NCI-H2029 (cell line): ENCODE data around the gene KRT4.
"Not testable (repeated sequence)": the region's sequence is repeated elsewhere in the genome, so short reads cannot be mapped to it uniquely, and the experiment has no call there.

Experiments used
- DNase-seq: peaks from one replicate; lab custom pipeline; 2025; lab: John Stamatoyannopoulos, UW

The KRT4 gene

GRCh38 chr12:52807544-52808470 is 6.1 kb downstream of the KRT4 start:
- no peak for DNase-seq

DNA sequence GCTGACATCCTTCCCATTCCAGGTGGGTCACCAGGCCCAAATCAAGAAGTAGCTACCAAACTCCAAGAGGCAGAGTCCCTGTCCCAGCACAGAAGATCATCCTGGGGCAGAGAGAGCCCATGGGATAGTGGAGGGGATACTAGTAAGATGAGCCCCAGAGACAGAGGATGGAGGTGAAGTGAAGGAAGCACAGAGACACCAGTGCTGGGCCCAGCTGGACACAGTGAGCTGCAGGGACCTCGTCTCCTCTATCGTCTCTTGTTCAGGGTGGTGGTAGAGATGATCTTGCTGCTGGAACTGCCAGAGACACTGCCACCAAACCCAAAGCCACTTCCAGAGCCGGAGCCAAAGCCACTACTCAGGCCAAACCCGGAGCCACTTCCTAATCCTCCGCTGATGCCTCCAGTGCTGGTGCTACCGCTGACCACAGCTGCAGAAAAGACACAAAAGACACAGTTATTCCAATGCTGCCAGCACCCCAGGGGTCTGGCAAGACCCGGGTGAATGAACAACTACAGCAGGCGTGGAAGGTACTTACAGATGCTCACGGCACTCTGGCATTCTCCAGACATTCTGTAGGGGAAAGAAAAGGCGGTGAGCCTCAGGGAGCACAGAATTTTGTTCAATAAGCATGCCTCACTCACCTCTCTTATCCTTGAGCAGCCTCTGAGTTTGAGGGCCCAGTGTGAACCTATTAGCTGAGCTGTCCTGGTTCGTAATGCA is 6.9 kb downstream of the KRT4 start:
- no peak for DNase-seq

DNA sequence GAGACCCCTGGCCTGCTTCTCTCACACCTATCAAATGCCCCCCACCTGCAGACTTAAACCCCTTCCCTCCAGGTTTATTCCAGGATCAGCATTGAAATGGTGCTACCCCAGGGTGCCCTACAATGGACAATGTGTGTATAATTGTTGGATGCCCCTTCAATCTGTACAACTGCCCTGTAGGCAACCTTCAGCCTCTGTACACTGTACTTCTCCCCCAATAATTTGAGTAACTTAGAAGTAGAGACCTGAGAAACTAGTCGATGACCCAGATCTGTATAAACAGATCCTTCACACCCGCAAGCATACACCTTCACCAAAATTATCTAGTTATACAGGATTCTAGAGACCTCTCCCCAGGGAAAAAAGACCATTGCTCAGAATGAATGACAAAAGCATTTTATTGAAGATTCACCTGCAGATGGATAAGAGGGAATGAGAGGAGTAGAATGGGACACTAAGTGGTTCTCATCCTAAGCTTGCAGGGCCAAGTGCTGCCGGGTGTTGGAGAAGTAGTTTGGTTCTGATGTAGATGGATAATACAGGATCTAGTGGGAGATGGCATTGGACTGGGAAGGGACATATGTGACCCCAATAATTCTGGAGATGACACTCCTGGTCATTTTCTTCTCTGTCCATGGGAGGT is 7.6 kb downstream of the KRT4 start:
- no peak for DNase-seq

GRCh38 chr12:52805739-52806138 is 8.2 kb downstream of the KRT4 start:
- DNase-seq: no peak

DNA sequence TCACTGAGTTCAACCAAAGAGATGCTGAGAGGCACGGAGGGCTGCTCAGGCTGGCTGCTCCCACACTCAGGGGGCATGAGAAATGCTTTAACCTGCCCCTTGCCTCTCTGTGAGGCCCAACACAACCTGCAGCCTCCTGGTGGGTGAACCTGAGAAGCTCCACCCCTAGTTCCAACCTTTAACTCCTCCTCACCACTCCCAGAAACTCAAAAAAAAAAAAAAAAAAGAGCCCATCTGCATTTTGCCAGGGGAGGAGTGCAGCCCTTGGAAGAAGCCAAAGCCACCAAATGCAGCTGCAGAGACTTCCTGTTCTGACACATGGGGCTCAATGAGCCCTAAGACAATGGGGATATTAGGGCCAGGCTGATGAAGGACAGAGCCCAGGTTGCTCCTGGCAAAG is 8.9 kb downstream of the KRT4 start:
- no peak for DNase-seq

DNA sequence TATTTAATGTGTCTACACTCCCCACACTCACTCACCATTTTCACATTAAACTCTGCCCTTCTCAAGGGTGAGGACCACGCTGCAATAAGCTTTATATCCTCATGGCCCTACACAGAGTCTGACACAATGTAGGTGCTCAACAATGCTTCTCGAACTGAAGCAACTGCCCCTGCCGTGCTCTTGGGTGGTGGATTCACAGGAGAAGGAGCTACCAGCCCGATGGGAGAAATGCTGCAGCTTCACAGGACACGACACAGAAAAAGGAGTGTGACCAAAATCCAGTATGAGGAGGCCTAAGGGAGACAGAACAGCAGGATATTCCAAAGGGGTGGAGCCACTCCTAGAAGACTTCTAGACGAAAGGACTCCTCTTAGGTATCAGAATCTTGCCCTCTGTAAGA is 11.5 kb downstream of the KRT4 start:
- no peak for DNase-seq

- DNase-seq: no peak
These were observed 12.1 kb downstream of the KRT4 start for GRCh38 chr12:52801773-52802172.

- DNase-seq: no peak
These were observed 13.5 kb downstream of the KRT4 start for GRCh38 chr12:52800259-52800917.

- no peak for DNase-seq
These were observed 14.3 kb downstream of the KRT4 start for GRCh38 chr12:52799505-52800211.

GRCh38 chr12:52798671-52799504 is 15.0 kb downstream of the KRT4 start:
- no peak for DNase-seq

- DNase-seq: no peak
These were observed 15.8 kb downstream of the KRT4 start for GRCh38 chr12:52798003-52798670.

- no peak for DNase-seq
These were observed 16.4 kb downstream of the KRT4 start for GRCh38 chr12:52797529-52797894.

- no peak for DNase-seq
These were observed 16.9 kb downstream of the KRT4 start for GRCh38 chr12:52796839-52797528.

DNA sequence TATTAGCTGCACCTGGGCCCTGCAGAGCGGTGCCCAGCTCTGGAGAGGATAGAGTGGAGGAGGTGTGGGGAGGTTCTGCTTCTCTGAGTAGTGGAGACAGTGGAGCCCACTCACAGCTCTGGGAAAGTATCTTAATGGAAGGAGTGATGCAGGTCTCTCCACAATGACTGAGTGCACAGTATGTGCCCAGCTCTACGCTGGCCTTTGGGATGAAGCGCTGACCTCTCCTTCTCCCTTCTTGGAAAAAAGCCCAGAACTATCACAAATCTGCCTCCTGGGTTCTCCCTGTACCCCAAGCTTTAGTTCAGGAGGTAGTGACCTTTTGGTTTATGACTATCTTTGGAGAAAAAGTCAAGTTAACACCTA is 17.5 kb downstream of the KRT4 start:
- no peak for DNase-seq

- DNase-seq: no peak
These were observed 18.1 kb downstream of the KRT4 start, which contains the start of gene KRT3 for GRCh38 chr12:52795694-52796428. KRT3 (minus strand) TSS chr12:52796117; CDS start chr12:52796042, 75 bp downstream.

- DNase-seq: not testable (repeated sequence)
These were observed 18.6 kb downstream of the KRT4 start for GRCh38 chr12:52795332-52795674.

- no peak for DNase-seq
These were observed 19.2 kb downstream of the KRT4 start for GRCh38 chr12:52794479-52795331.
